ENCODE results near the gene DNM2.

GRCh38 chr19:10706990-10707389, 10.9 kb upstream of the DNM2 start:
- TF ChIP-seq SP1 (IDR thresholded peaks at IDR 0.05; ENCODE audit: low read depth, low read length) (no peak), ZSCAN29 (IDR thresholded peaks at IDR 0.05) (no peak), POLR2AphosphoS5 (IDR thresholded peaks at IDR 0.05; ENCODE audit: low read length) (no peak), JUND (IDR thresholded peaks at IDR 0.05; ENCODE audit: low read depth, low read length) (no peak), CBX3 (IDR thresholded peaks at IDR 0.05; ENCODE audit: borderline replicate concordance, low read depth) (no peak), EP300 (IDR thresholded peaks at IDR 0.05; ENCODE audit: borderline replicate concordance in 1 of 2, control insufficient read depth in 1 of 2, low read depth in 2 of 2, low read length in 2 of 2) (no peak), CTCF (IDR thresholded peaks at IDR 0.05 in 2 of 3, conservative IDR thresholded peaks at IDR 0.05 in 1 of 3; ENCODE audit: control insufficient read depth in 2 of 3, extremely low read depth in 1 of 3, insufficient read depth in 1 of 3, low read depth in 3 of 3, low read length in 3 of 3) (no peak), MTA3 (IDR thresholded peaks at IDR 0.05; ENCODE audit: borderline replicate concordance, low read length) (no peak), BCL11A (IDR thresholded peaks at IDR 0.05; ENCODE audit: low read depth, low read length) (no peak)
